ENCODE measurements around the gene NT5E.

DNA sequence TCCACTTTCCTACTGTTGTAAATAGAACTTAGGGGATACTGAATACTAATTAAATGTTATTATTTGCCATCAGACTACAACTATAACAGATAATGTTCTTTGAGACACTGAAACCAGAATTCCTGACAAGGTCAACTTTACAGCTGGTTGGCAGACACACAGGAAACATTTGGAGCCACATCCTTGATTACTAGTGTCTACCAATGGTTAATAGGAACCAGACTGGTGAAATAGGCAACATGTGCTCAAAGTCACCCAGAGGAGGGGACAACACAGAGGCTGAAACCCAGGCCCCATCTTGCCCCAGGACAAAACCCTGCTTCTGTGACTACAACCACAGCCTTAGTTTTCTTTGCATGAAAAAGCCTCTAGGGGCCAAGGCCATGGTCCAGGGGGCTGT lies 47.8 kb upstream of the NT5E start:
- TF ChIP-seq, protein P1, sequence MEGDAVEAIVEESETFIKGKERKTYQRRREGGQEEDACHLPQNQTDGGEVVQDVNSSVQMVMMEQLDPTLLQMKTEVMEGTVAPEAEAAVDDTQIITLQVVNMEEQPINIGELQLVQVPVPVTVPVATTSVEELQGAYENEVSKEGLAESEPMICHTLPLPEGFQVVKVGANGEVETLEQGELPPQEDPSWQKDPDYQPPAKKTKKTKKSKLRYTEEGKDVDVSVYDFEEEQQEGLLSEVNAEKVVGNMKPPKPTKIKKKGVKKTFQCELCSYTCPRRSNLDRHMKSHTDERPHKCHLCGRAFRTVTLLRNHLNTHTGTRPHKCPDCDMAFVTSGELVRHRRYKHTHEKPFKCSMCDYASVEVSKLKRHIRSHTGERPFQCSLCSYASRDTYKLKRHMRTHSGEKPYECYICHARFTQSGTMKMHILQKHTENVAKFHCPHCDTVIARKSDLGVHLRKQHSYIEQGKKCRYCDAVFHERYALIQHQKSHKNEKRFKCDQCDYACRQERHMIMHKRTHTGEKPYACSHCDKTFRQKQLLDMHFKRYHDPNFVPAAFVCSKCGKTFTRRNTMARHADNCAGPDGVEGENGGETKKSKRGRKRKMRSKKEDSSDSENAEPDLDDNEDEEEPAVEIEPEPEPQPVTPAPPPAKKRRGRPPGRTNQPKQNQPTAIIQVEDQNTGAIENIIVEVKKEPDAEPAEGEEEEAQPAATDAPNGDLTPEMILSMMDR (IDR thresholded peaks at IDR 0.05; ENCODE audit: low read length), result no peak
- no peak for TF ChIP-seq EZH2 (optimal IDR thresholded peaks at IDR 0.05; ENCODE audit: low read depth, low read length)
